Loucy (cell line): Measurements from ENCODE around the gene SHD.
A peak's percentile ranks its signal among the peaks of the same experiment; 100 is the strongest.

Experiments used
- H2AFZ ChIP-seq: fragments of 200-600 bp; sonication (generic); 2 replicates; pipeline ENCODE4 v1.6.0; 2016; ENCODE audit warnings: antibody characterized with exemption, mild to moderate bottlenecking, low read length, moderate library complexity
- H3F3A ChIP-seq: fragments of 200-600 bp; 2 replicates; pipeline ENCODE4 v1.6.0; 2016; ENCODE audit warnings: antibody characterized with exemption, low read depth, mild to moderate bottlenecking
- H3K27me3 ChIP-seq: fragments of 200-600 bp; sonication (generic); 2 replicates; pipeline ENCODE4 v1.6.1; 2014; ENCODE audit warnings: low read length, mild to moderate bottlenecking; ENCODE audit not compliant: insufficient read depth, poor library complexity, severe bottlenecking
- H3K36me3 ChIP-seq: fragments of 200-600 bp; sonication (generic); 2 replicates; pipeline ENCODE4 v1.6.1; 2016; ENCODE audit warnings: low read length; ENCODE audit not compliant: insufficient read depth
- H3K4me1 ChIP-seq: fragments of 200-600 bp; sonication (generic); 2 replicates; pipeline ENCODE4 v1.5.1; 2014; ENCODE audit warnings: low read length, mild to moderate bottlenecking; ENCODE audit not compliant: insufficient read depth, poor library complexity, severe bottlenecking
- H3K4me2 ChIP-seq: fragments of 200-600 bp; sonication (generic); 2 replicates; pipeline ENCODE4 v1.6.0; 2014; ENCODE audit warnings: antibody characterized with exemption, low read length, low read depth, mild to moderate bottlenecking; ENCODE audit not compliant: poor library complexity, severe bottlenecking
- H3K4me3 ChIP-seq: fragments of 200-600 bp; sonication (generic); 2 replicates; pipeline ENCODE4 v1.5.1; 2014; ENCODE audit warnings: low read length, mild to moderate bottlenecking, mixed read lengths; ENCODE audit not compliant: poor library complexity, severe bottlenecking
- H3K79me2 ChIP-seq: fragments of 200-600 bp; sonication (generic); 2 replicates; pipeline ENCODE4 v1.6.1; 2014; ENCODE audit warnings: low read length; ENCODE audit not compliant: insufficient read depth
- H3K9ac ChIP-seq: fragments of 200-600 bp; sonication (generic); 2 replicates; pipeline ENCODE4 v1.6.0; 2014; ENCODE audit warnings: mild to moderate bottlenecking, low read depth, low read length, moderate library complexity; ENCODE audit not compliant: poor library complexity, severe bottlenecking
- H3K9me2 ChIP-seq: fragments of 200-600 bp; sonication (generic); replicated peaks from 2 replicates; pipeline ENCODE4 v1.6.1; 2016; ENCODE audit warnings: low read depth, low read length, mixed read lengths
- H3K9me3 ChIP-seq: fragments of 200-600 bp; sonication (generic); 2 replicates; pipeline ENCODE4 v1.6.1; 2014; ENCODE audit warnings: mild to moderate bottlenecking, antibody characterized with exemption, low read length, low read depth; ENCODE audit not compliant: insufficient read depth
- H4K20me1 ChIP-seq: fragments of 200-600 bp; sonication (generic); 2 replicates; pipeline ENCODE4 v1.6.0; 2014; ENCODE audit warnings: antibody characterized with exemption, low read length, mild to moderate bottlenecking; ENCODE audit not compliant: insufficient read depth, poor library complexity, severe bottlenecking
- CTCF ChIP-seq: fragments of 200-600 bp; sonication (generic); conservative IDR thresholded peaks from 2 replicates; pipeline ENCODE4 v1.5.1; 2014; ENCODE audit warnings: mild to moderate bottlenecking, antibody characterized with exemption, low read length
- EZH2phosphoT487 ChIP-seq: fragments of 200-600 bp; IDR thresholded peaks from 2 replicates; pipeline ENCODE4 v1.6.1; 2018; ENCODE audit warnings: antibody characterized with exemption, mild to moderate bottlenecking, moderate library complexity, borderline replicate concordance

Gene SHD

DNA sequence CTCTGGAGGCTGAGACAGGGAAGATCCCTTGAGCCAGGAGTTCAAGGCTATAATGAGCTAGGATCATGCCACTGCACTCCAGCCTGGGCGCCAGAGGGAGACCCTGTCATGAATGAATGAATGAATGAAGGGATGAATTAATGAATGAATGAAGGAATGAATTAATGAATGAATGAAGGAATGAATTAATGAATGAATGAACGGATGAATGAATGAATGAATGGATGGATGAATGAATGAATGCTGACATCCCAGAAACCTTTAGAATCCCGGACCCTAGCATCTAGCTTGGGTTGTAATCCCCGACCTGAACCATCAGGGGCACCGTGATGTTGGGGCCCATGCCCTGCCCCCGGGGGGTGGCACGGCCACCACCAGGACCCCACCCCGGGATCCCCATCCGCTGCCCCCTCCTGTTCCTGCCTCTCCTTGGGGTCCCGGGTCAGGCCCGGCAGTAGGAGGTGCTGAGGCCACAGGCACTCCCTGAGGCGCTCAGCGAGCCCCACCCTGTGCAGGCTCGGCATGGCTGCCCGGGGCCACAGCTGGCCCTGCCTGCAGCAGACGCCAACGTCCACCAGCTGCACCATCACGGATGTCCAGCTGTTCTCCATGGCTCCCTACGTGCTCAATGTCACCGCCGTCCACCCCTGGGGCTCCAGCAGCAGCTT is 46.3 kb upstream of the SHD start:
- TF ChIP-seq CTCF (no peak), EZH2phosphoT487 (no peak)
- H4K20me1 ChIP-seq = no peaks in the 10 kb centered on the region
- H3K9ac ChIP-seq = no peak overlapping the region
- no peaks in the 10 kb centered on the region for H3K36me3 ChIP-seq
- no peaks in the 10 kb centered on the region for H3K79me2 ChIP-seq
- H3K4me3 ChIP-seq = no peak overlapping the region
- no peak overlapping the region for H2AFZ ChIP-seq
- H3K4me1 ChIP-seq = no peaks in the 10 kb centered on the region
- H3K27me3 ChIP-seq = peaks cover 11% of the 10 kb centered on the region
- H3F3A ChIP-seq = no peaks in the 10 kb centered on the region
- no peak overlapping the region for H3K4me2 ChIP-seq
- H3K9me2 ChIP-seq = no peaks in the 10 kb centered on the region
- no peaks in the 10 kb centered on the region for H3K9me3 ChIP-seq

DNA sequence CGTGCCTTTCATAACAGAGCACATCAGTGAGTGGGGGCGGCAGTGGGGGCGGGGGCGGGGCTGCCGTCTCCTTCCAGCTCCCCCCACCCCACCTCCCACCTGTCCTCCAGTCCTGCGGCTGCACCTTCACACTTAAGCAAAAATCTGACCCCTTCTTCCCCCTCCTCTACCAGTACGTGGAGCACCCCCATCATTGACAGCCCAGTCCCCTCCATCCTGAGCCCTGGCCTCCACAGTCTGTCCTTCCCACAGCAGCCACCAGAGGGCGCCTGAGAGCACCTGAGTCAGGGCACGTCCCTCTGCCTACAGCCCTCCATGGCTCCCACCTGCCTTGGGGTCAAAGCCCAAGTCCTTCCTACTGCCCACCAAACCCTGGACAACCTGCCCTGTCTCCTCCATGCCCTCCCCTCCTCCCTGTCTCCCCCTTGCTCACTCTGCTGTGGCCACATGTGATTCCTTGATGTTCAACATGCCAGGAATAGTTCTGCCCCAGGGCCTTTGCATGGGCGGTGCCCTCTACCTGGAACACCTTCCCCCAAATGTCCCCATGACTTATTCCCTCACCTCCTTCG is 45.7 kb upstream of the SHD start:
- Histone ChIP-seq H4K20me1 (no peaks in the 10 kb centered on the region), H3K4me3 (no peak overlapping the region), H3K9me2 (no peaks in the 10 kb centered on the region), H3K9me3 (no peaks in the 10 kb centered on the region), H3F3A (no peaks in the 10 kb centered on the region), H3K27me3 (peaks cover 7% of the 10 kb centered on the region), H3K9ac (no peak overlapping the region), H2AFZ (no peak overlapping the region), H3K79me2 (no peaks in the 10 kb centered on the region), H3K4me2 (no peak overlapping the region), H3K4me1 (no peaks in the 10 kb centered on the region), H3K36me3 (no peaks in the 10 kb centered on the region)
- TF ChIP-seq CTCF (peak; percentile 80), EZH2phosphoT487 (no peak)

- Histone ChIP-seq H4K20me1 (no peaks in the 10 kb centered on the region), H3K79me2 (no peaks in the 10 kb centered on the region), H3K4me2 (no peak overlapping the region), H3K27me3 (no peaks in the 10 kb centered on the region), H3K4me1 (no peaks in the 10 kb centered on the region), H3F3A (no peaks in the 10 kb centered on the region), H3K9me2 (no peaks in the 10 kb centered on the region), H2AFZ (no peak overlapping the region), H3K36me3 (no peaks in the 10 kb centered on the region), H3K9ac (no peak overlapping the region), H3K4me3 (no peak overlapping the region), H3K9me3 (no peaks in the 10 kb centered on the region)
- no peak for TF ChIP-seq EZH2phosphoT487
- no peak for TF ChIP-seq CTCF
Measured at GRCh38 chr19:4234142-4234861, 44.8 kb upstream of the SHD start.
